NCI-H524 (cell line): Measurements from ENCODE around the gene CALM1.

Source experiments
- DNase-seq, 2 experiments: peaks; one replicate each; lab custom pipeline; 2025; lab: John Stamatoyannopoulos, UW

CALM1 gene

GRCh38 chr14:90408713-90409112 lies 11.9 kb downstream of the CALM1 start:
- DNase-seq: peak in 1 of 2 experiments; percentile 21

- no peak for DNase-seq
Observed at GRCh38 chr14:90409209-90409730, 12.4 kb downstream of the CALM1 start.

GRCh38 chr14:90412058-90412457 lies 15.2 kb downstream of the CALM1 start:
- no peak for DNase-seq

- peak in 1 of 2 experiments; percentile 21 for DNase-seq
Observed at GRCh38 chr14:90416720-90417119, 19.9 kb downstream of the CALM1 start.

- no peak for DNase-seq
Observed at GRCh38 chr14:90418053-90418452, 21.2 kb downstream of the CALM1 start.

GRCh38 chr14:90419200-90419599 lies 22.4 kb downstream of the CALM1 start:
- DNase-seq: no peak

GRCh38 chr14:90421001-90421631 lies 24.3 kb downstream of the CALM1 start:
- DNase-seq: peak in 1 of 2 experiments; percentile 49

GRCh38 chr14:90421632-90422020 lies 24.8 kb downstream of the CALM1 start:
- no peak for DNase-seq

- DNase-seq: no peak
Observed at GRCh38 chr14:90423166-90423565, 26.3 kb downstream of the CALM1 start.

- DNase-seq: no peak
Observed at GRCh38 chr14:90424075-90424474, 27.2 kb downstream of the CALM1 start.

- DNase-seq: no peak
Observed at GRCh38 chr14:90424686-90425372, 28.0 kb downstream of the CALM1 start.

GRCh38 chr14:90425373-90425879 lies 28.6 kb downstream of the CALM1 start:
- no peak for DNase-seq

GRCh38 chr14:90426031-90426540 lies 29.3 kb downstream of the CALM1 start:
- DNase-seq: no peak

GRCh38 chr14:90426663-90427062 lies 29.8 kb downstream of the CALM1 start:
- DNase-seq: peak; percentile 64 to 76

GRCh38 chr14:90427848-90428426 lies 31.1 kb downstream of the CALM1 start:
- no peak for DNase-seq

- peak in 1 of 2 experiments; percentile 41 for DNase-seq
Observed at GRCh38 chr14:90428676-90429075, 31.8 kb downstream of the CALM1 start.

GRCh38 chr14:90429236-90429635 lies 32.4 kb downstream of the CALM1 start:
- DNase-seq: no peak

- DNase-seq: peak; percentile 70 to 80
Observed at GRCh38 chr14:90429754-90430153, 32.9 kb downstream of the CALM1 start.

- no peak for DNase-seq
Observed at GRCh38 chr14:90434370-90435020, 37.7 kb downstream of the CALM1 start.

GRCh38 chr14:90438841-90439240 lies 42.0 kb downstream of the CALM1 start:
- DNase-seq: no peak

- DNase-seq: no peak
Observed at GRCh38 chr14:90440021-90440451, 43.2 kb downstream of the CALM1 start.

GRCh38 chr14:90440592-90440991 lies 43.8 kb downstream of the CALM1 start:
- DNase-seq: no peak
